Neutrophil (primary cell): ENCODE data around the gene SYNE3.

Experiments
- H3K27ac ChIP-seq: fragments of 200-600 bp; sonication (generic); 2 replicates; pipeline ENCODE4 v1.5.1; 2016; ENCODE audit warnings: mild to moderate bottlenecking, moderate library complexity
- H3K27me3 ChIP-seq: fragments of 200-600 bp; sonication (generic); 2 replicates; pipeline ENCODE4 v1.6.0; 2016; ENCODE audit warnings: mild to moderate bottlenecking
- H3K36me3 ChIP-seq: fragments of 200-600 bp; sonication (generic); 2 replicates; pipeline ENCODE4 v1.5.1; 2017
- H3K4me1 ChIP-seq, 2 experiments: fragments of 200-600 bp in 1 of 2; sonication (generic) in 1 of 2; 1 replicate in 1 of 2; 2 replicates in 1 of 2; pipeline versions ENCODE4 v1.5.1 to v1.6.1; 2013 to 2016; ENCODE audit warnings: low read depth in 1 of 2, low read length in 1 of 2, mild to moderate bottlenecking in 1 of 2, moderate library complexity in 1 of 2; ENCODE audit not compliant: control insufficient read depth in 1 of 2, insufficient read depth in 1 of 2
- H3K4me3 ChIP-seq, 2 experiments: fragments of 200-600 bp in 1 of 2; sonication (generic) in 1 of 2; 1 replicate in 1 of 2; 2 replicates in 1 of 2; pipeline ENCODE4 v1.5.1; 2013 to 2016; ENCODE audit warnings: low read depth in 1 of 2, low read length in 1 of 2, mild to moderate bottlenecking in 1 of 2, moderate library complexity in 1 of 2
- H3K9me3 ChIP-seq: fragments of 200-600 bp; sonication (generic); 2 replicates; pipeline ENCODE4 v1.5.1; 2016
- TF ChIP-seq, protein P1 (sequence below): fragments of 200-600 bp; sonication (generic); IDR thresholded peaks from 2 replicates; pipeline ENCODE4 v1.5.1; 2016; ENCODE audit warnings: antibody characterized with exemption

SYNE3 gene

DNA sequence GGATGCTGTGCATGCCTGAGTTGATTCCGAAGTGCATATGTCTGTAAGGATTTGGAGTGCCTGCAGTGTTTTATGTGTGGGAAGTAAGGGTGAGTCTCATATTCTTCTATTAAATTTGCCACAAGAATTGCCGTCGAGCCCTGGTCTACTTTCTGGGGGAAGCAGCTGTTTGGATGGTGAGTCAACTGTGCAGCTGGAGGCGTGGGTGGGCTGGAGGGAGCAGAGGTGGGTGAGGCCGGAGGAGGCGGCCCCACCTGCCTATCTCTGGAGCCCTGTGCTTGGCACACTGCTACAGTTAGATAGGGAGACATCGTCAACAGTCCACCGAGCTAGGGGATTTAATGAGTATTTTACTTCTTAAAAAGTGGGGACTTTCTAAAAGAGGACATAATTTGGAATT lies 28.1 kb upstream of the SYNE3 start:
- Histone ChIP-seq H3K27ac (no peak overlapping the region), H3K4me1 (no peaks in the 10 kb centered on the region), H3K9me3 (no peaks in the 10 kb centered on the region), H3K36me3 (peaks cover 11% of the 10 kb centered on the region), H3K27me3 (no peaks in the 10 kb centered on the region), H3K4me3 (no peak overlapping the region)
- TF ChIP-seq, protein P1, sequence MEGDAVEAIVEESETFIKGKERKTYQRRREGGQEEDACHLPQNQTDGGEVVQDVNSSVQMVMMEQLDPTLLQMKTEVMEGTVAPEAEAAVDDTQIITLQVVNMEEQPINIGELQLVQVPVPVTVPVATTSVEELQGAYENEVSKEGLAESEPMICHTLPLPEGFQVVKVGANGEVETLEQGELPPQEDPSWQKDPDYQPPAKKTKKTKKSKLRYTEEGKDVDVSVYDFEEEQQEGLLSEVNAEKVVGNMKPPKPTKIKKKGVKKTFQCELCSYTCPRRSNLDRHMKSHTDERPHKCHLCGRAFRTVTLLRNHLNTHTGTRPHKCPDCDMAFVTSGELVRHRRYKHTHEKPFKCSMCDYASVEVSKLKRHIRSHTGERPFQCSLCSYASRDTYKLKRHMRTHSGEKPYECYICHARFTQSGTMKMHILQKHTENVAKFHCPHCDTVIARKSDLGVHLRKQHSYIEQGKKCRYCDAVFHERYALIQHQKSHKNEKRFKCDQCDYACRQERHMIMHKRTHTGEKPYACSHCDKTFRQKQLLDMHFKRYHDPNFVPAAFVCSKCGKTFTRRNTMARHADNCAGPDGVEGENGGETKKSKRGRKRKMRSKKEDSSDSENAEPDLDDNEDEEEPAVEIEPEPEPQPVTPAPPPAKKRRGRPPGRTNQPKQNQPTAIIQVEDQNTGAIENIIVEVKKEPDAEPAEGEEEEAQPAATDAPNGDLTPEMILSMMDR, result no peak

DNA sequence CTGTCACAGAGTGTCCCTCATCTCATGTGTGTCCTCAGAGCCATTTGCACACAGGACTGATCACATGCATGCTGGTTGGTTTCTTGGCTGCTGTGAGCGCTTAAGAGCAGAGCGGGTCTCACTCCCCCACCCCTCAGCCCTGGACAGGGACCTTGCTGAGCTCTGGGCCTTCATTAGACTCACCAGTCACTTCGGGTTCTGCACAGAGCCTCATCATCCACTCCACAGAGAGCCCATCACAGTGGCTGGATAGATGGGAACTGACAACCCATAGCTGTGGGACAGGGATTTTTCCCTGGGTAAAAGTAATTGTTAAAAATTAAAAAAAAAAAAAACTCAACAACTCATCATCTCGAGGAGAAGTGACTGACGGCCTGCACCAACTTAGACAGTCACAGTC lies 26.6 kb upstream of the SYNE3 start:
- Histone ChIP-seq H3K4me3 (no peak overlapping the region), H3K27ac (no peak overlapping the region), H3K4me1 (no peaks in the 10 kb centered on the region), H3K36me3 (peaks cover 11% of the 10 kb centered on the region), H3K27me3 (no peaks in the 10 kb centered on the region), H3K9me3 (no peaks in the 10 kb centered on the region)
- TF ChIP-seq, protein P1, result no peak

DNA sequence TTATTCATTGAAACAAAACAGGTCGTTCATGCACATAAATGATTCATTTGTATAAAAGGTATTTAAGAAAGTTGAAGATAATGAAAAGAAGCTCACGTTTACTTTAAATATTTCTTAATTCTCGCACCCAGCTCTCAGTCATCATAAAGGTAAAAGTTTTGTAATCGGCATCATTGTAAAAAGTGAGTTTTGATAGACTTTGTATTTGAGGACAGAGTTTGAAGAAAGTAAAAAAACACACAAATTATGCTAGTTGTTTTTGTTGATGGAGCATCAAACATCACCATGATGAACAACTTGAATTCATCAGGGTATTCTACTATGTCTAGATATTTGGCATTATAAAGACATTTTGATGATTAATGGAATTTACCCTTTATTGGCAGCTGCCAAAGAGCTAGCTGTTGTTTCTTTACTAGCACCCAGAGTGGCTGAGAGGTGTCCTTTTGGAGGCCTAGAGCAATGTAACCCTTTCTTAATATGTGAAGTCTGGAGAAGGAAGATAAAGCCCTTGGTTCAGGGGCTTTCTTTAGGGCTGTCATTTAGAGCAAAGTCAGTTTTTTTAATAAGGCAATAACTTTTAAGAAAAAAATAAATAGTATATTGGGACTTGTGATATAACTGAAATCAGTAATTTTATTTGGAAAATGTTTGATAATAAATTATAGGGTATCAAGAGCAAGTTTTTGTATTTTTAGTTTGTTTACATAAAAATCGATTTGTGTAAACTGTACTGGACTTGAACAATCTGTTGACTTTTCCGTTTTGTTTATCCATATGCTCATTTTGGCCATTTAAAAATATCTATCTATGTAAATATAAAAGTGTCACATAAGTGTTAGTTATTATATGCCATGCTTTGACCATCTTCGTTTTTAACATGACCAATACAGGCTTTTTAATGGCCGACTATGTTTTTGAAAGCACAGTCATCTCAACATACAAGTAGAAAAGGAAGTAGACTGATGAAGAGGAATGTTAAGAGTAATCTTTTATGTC lies 25.8 kb upstream of the SYNE3 start:
- H3K36me3 ChIP-seq, result peaks cover 11% of the 10 kb centered on the region
- TF ChIP-seq, protein P1, result no peak
- no peaks in the 10 kb centered on the region for H3K27me3 ChIP-seq
- H3K4me3 ChIP-seq, result no peak overlapping the region
- no peaks in the 10 kb centered on the region for H3K4me1 ChIP-seq
- H3K9me3 ChIP-seq, result no peaks in the 10 kb centered on the region
- H3K27ac ChIP-seq, result no peak overlapping the region

DNA sequence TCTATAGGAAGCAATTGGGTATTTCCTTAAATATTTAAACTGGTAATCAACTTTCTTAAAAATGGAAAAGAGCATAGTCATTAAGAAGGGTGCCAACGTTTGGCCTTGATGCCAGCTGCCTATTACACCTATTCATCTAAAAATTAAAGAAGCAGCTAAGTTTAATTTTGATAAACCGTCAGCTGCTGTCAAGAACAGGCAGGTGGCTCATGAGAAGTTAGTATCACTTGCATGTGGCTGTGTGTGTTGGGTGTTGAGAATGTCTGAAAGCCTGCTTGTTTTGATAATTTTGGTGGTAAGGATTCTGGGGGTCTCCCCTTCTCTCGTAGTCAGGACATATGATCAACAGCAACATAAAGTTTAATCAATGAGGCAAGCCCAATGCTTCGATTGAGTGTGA lies 24.9 kb upstream of the SYNE3 start:
- H3K27ac ChIP-seq, result no peak overlapping the region
- H3K27me3 ChIP-seq, result no peaks in the 10 kb centered on the region
- H3K4me1 ChIP-seq, result peaks cover 0 to under 1% of the 10 kb centered on the region in 2 experiments
- H3K36me3 ChIP-seq, result peaks cover 11% of the 10 kb centered on the region
- no peak overlapping the region for H3K4me3 ChIP-seq
- no peaks in the 10 kb centered on the region for H3K9me3 ChIP-seq
- TF ChIP-seq, protein P1, result no peak

DNA sequence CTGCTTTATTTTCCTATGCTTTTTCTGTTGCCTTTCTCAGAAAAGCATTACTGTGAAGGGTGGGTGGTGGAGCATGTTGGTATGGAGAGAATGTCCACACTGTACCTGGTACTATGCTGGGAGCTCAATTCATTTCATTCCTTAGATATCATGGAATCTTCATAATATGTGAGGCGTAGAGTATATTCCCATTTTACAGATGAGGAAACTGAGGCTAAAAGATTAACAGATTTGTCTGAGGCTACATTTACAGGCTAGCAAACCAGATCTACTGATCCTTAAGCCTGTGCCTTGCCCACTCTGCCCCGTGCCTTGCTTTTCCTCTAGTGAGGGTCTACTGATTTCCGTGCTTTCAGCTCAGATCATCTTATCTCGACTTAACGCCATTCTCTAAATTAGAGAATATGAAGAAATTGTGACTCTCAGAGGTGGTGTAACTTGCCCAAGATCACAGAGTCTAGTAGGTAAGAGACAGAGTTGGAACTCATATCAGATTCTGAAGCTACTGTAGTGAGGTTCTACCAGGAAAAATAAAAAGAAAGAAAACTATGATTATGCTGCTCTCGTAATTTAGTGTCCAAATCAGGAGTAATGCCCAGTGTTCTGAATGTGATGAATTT lies 23.9 kb upstream of the SYNE3 start:
- TF ChIP-seq, protein P1, result no peak
- H3K4me3 ChIP-seq, result no peak overlapping the region

More for the DNA sequence above, 23.9 kb upstream of the SYNE3 start:
- Histone ChIP-seq H3K9me3 (no peaks in the 10 kb centered on the region), H3K36me3 (peaks cover 11% of the 10 kb centered on the region), H3K4me1 (peaks cover 9 to 10% of the 10 kb centered on the region in 2 experiments), H3K27ac (no peak overlapping the region), H3K27me3 (no peaks in the 10 kb centered on the region)
